Stimulated activated CD4-positive, alpha-beta T cell treated with anti-CD3 and anti-CD28 coated beads, Interleukin-1b, Interleukin-23, amount 100 ng/mL, for 1 hour (primary cell): ENCODE measurements around the gene HELB.
"Not testable (repeated sequence)": the region's sequence is repeated elsewhere in the genome, so short reads cannot be mapped to it uniquely, and the experiment has no call there.

Experiments used
- DNase-seq, 2 donors: peaks; one replicate each; pipeline ENCODE4 v3.0.0-alpha.2; 2020; ENCODE audit warnings: low read depth in 2 of 2

HELB gene

DNA sequence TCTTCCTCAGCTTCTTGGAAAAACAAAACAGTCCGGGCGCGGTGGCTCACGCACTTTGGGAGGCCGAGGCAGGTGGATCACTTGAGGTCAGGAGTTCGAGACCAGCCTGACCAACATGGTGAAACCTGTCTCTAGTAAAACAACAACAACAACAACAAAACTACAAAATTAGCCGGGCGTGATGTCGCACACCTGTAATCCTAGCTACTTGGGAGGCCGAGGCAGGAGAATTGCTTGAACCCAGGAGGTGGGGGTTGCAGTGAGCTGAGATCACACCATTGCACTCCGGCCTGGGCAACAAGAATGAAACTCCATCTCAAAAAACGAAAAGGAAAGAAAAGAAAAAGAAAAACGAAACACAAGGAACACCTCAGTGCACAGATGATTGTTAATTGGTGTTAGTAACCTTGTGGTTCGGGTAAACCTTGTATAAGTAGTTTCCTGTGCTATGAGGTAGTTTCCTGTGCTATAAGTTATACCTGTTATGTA, 1.1 kb downstream of the HELB start:
- not testable (repeated sequence) for DNase-seq

DNA sequence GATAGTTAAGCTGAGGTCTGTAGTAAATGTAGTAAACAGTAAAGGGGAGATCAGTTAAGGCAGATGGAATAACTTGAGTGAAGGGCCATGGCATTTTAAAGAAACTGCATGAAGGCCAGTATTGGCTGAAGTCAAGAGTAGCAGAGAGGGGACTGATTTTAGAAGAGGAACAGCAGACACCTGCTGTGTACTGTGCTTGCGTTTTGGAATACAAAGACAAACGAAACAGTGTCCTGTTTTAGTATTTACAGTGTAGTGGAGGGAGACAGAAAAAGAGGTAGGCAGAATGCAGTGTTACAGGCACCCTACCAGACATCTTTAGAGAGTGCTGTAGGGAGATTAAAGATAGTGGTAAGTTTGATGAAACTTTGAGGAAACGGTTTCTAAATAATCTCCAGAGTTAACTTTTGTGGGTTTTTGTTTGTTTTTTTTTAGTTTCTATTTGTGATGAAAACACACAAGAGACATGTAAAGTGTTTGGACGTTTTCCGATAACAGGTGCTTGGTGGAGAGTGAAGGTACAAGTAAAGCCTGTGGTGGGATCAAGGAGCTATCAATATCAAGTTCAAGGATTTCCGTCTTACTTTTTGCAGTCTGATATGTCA, 2.1 kb downstream of the HELB start:
- DNase-seq, result no peak

DNA sequence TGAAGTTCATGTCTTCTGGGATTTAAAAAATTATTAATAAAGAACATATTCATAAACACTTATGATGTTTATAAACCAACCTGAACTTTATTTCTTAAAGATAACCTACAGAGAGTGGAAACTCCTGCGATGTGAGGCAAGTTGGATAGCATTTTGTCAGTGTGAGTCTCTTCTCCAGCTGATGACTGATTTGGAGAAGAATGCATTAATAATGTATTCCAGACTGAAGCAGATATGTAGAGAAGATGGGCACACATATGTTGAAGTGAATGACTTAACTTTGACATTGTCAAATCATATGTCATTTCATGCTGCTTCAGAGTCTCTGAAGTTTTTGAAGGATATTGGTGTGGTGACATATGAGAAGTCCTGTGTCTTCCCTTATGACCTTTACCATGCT, 7.3 kb downstream of the HELB start:
- no peak for DNase-seq

DNA sequence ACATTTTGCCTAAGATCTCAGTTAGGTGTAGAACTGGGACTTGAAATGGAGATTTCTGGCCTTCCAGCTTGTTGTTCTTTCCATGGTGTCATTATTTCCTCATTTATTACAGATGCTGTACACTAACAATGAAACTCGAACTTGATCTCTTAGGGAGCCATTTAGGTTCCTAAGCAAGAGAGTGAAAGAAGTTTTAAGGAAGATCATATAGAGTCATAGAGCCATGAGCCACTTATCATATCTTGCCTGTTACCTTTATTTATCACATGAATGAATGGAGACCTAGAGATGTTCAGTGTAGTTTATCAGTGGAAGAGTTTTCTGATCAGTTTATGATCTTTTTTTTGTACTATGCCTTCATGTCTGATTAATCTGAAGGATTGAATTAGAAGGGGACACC, 9.9 kb downstream of the HELB start:
- DNase-seq, result no peak

DNA sequence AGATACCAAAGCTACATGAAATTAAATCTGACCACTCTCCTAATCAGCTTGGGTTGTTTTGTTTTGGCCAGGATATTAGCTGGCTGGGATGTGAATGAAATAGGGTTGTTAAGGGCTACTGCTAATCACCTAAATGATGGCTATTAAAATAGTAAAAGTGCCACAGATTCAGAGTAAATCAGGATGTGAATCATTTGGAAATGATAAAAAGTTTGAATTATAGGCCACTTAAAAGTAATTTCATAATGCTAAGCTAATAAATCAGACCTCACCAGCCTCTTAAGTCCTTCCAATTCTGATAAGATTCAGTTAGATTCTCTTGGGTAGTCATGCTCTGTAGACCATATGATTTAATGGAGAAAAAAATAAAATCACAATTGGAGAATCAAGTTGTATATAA, 12.0 kb downstream of the HELB start:
- DNase-seq, result no peak

GRCh38 chr12:66319266-66319954, 17.1 kb downstream of the HELB start:
- DNase-seq, result no peak

- DNase-seq, result no peak
These were observed 18.7 kb downstream of the HELB start for GRCh38 chr12:66320996-66321395.

- DNase-seq, result no peak
These were observed 19.1 kb downstream of the HELB start for GRCh38 chr12:66321435-66321834.

- DNase-seq, result no peak
These were observed 20.7 kb downstream of the HELB start for GRCh38 chr12:66323017-66323416.

DNA sequence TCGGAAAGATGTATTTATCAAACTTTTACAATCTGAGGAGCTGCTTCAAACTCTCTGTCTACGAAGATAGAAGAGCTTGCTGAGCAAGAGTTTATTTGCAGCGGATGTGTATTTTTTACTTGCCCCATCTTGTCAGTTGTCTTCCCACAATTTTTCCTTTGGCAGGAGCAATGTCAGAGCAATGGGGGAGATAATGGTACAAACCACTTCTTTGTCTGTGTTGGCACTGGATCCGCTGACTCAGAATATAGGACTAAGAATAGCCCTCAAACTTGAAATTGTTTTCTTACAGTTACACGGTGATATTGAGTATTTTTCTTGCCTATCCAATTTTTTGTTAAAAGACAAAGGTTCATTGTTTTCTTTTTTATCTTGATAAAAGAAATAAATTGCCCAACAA, 27.6 kb downstream of the HELB start:
- no peak for DNase-seq

- DNase-seq, result no peak
These were observed 28.7 kb downstream of the HELB start for GRCh38 chr12:66331016-66331415.

DNA sequence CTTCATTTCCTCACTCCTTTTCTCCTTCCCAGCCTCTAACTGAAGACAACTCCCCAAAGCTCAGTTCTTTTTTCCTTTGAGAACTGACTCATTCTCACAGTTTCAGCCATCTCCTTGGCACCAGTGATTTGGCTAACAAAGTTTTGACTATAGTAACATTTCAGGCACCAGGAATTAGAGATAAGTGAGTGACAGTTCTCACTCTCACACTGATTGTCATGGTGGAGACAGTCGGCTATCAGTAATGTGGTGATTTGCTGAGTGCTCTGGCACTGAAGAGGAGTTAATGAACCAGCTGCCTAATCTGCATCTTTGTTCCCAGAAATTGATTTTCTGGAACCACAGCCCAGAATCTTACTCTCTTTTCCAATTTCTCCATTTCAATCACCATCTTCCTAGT, 29.5 kb downstream of the HELB start:
- no peak for DNase-seq

DNA sequence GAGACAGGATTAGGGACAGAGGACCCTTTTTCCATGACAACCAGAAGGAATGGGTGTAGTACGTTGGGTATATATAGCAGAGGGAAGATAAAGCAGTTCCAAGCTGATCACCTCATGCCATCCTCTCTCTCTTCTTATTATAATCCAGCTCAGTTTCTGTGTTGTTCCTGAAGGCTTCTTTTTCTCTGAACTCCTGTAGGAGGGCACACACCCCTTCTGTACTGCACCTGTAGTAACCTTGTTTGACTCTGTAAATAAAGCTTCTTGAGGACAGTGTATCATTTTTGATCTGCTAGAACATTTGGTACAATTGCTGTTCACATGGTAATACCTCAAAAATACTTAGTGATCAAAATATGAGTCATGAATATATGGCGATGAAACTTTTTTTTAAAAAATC, 33.5 kb downstream of the HELB start:
- no peak for DNase-seq

DNA sequence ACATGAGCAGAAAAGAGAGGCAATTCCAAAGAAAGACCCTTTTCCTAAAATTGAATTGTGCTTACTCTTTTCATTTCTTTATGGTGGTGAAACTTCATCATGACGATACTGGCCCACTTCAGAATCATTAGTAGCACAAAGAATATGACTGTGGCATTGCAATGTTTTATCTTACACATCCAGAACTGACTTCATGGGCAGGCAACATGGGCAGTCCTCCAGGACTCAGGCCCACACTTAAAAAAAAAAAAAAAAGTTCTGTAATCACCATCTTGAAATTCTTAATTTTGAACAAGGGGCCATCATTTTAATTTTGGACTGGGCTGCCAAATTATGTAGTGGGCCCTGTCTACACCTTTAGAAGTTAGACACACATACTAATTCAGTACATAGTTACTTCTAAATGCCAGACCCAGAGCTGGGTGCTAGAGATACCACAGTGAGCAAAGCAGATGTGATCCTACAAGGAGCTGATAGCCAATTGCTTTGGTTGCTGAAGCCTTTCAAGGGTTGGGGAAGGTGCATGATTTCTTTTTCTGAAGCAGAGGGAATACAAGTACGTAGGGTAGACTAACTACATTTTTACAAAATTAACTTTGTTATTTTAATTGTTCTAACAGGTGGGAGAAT, 35.2 kb downstream of the HELB start:
- no peak for DNase-seq

DNA sequence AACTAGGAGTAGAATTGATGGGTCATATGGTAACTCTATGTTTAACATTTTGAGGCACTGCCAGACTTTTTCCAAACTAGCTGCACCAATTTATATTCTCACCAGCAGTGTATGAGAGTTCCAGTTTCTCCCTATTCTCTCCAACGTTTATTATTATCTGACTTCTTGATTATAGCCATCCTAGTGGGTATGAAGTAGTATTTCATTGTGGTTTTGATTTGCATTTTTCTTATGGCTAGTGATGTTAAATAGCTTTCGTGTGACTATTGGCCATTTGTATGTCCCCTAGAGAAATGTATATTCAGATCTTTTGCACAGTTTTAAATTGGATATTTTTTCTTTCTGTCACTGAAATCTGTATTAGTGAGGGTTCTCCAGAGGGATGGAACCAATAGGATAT, 37.8 kb downstream of the HELB start:
- DNase-seq, result no peak

GRCh38 chr12:66341126-66341525, 38.8 kb downstream of the HELB start:
- DNase-seq, result no peak

DNA sequence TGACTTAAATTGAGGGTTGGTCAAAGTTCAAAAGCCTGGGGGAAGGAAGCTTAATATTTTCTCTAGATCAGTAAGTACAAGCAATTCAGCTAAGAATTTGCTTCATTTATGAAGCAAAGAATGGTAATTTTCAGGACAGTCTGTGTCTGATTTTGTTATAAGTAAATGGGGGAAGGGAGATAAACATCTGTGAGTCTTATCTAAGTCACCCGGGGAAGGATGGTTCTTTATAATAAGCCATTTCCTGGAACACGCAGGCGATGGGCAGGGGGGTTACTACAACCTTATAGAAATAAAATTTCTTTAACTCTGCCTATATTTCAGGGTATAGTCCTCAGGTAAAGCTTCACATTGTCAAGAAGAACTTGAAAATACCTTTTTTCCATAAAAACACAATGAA, 42.9 kb downstream of the HELB start:
- no peak for DNase-seq

DNA sequence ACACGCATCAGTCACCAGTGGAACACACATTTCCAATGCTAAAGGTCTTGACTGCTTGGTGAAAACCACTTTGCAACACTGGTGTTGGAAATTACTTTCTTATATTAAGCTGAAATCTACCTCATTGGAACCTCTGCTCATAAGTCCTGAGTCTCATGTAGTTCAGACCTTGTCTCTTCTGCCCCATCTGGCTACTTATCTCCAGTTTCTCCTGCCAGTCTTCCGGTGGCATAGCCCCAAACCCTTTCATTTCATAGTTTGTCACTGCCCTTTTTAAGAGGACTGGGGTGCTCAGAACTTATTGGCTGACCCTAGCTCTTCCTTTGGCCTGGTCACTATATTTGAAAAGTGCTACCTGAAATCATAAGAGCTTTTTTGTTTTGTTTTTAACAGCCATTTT, 43.7 kb downstream of the HELB start:
- no peak for DNase-seq

DNA sequence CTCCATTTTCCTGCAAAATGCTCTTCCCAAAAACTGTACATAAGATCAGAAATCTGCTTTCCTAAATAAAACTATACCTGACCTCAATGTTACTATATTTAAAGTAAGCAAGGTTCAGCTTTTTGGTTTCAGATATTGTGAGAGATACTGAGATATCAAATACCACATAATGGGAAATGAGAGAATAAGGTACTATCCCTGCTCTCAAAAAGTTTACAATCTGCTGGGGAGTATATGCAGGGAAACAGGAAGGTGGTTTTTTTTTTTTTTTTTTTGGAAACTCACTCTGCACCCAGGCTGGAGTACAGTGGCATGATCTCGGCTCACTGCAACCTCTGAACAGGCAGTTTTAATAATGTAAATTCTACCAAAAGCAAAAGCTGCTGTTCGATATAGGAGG, 49.0 kb downstream of the HELB start:
- DNase-seq, result no peak

GRCh38 chr12:66352197-66352596, 49.9 kb downstream of the HELB start:
- no peak for DNase-seq

- no peak for DNase-seq
These were observed 50.6 kb downstream of the HELB start for GRCh38 chr12:66352899-66353298.

GRCh38 chr12:66354291-66354690, 52.0 kb downstream of the HELB start:
- DNase-seq, result no peak

DNA sequence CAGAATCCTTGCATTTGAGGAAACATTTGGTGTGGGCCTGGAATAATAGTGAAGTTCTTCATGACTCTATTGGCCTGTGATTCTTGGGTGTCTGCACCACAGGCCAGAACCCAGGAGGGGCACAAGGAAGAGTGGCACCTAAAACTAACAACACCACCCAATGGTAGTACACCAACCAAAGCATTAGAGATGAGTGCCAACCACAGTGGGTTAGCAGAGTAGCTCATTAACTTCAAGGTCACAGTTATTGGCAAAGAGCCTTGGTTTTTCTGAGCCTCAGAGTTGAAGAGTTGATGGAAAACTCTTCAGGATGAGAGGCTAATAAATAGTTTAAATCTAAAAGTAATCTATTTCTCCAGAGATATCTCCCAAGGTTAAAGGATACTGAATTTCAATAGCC, 57.0 kb downstream of the HELB start:
- DNase-seq, result no peak
